IMR-90 (cell line): Measurements from ENCODE around the gene ELMO1. TPM values are rescaled to one million over a fixed set of nuclear protein-coding genes. Genes with fewer than 3 reads are reported as not detected.

Experiments used
- ATAC-seq: fragments of 200-7000 bp; cut with Tn5 transposase; 2 replicates; pipeline ENCODE4 v1.9.1; 2020; ENCODE audit warnings: low read depth, mild to moderate bottlenecking, moderate library complexity
- BruUV-seq: library from RNA; stranded (reverse); fragments of 400-500 nt; replicated peaks from 2 replicates; lab custom pipeline; 2021; lab: Mats Ljungman, UMichigan
- CTCF ChIA-PET: fragments of 300-600 bp; formaldehyde crosslinking; extraction: SDS; loops from one replicate; lab custom pipeline; 2021; ENCODE audit warnings: antibody characterized with exemption; lab: Yijun Ruan, JAX
- POLR2A ChIA-PET: fragments of 300-600 bp; sonication (Branson Sonifier 250); formaldehyde crosslinking; loops from one replicate; lab custom pipeline; 2022; ENCODE audit warnings: antibody characterized with exemption; ENCODE audit not compliant: unreplicated experiment; lab: Charles Lee
- DNase-seq: peaks from one replicate; pipeline ENCODE4 v3.0.0; 2013
- H2AFZ ChIP-seq: replicated peaks from 2 replicates; pipeline ENCODE3; 2013; ENCODE audit warnings: low read length, mild to moderate bottlenecking; ENCODE audit not compliant: poor library complexity
- H2AK5ac ChIP-seq: 2 replicates; pipeline ENCODE4 v1.6.1; 2013; ENCODE audit warnings: low read depth, low read length, inconsistent platforms
- H2AK9ac ChIP-seq: replicated peaks from 2 replicates; pipeline ENCODE3; 2013; ENCODE audit warnings: mild to moderate bottlenecking, low read depth, low read length, moderate library complexity; ENCODE audit not compliant: poor library complexity
- H2BK120ac ChIP-seq: 2 replicates; pipeline ENCODE4 v1.6.1; 2013; ENCODE audit warnings: low read depth, low read length, inconsistent platforms
- H2BK15ac ChIP-seq: 3 replicates; pipeline ENCODE4 v1.6.1; 2013; ENCODE audit warnings: low read depth, low read length, inconsistent platforms
- H2BK20ac ChIP-seq: 2 replicates; pipeline ENCODE4 v1.6.1; 2013; ENCODE audit warnings: low read depth, mild to moderate bottlenecking, inconsistent platforms, low read length, moderate library complexity
- H2BK5ac ChIP-seq: 2 replicates; pipeline ENCODE4 v1.6.1; 2013; ENCODE audit warnings: mild to moderate bottlenecking, low read depth, low read length, inconsistent platforms; ENCODE audit not compliant: poor library complexity, severe bottlenecking
- H3K14ac ChIP-seq: replicated peaks from 2 replicates; pipeline ENCODE4 v1.6.1; 2013; ENCODE audit warnings: low read depth, low read length, inconsistent platforms
- H3K18ac ChIP-seq: 2 replicates; pipeline ENCODE4 v1.6.1; 2013; ENCODE audit warnings: low read depth, low read length, control low read depth
- H3K23ac ChIP-seq: 2 replicates; pipeline ENCODE4 v1.6.1; 2013; ENCODE audit warnings: low read depth, low read length, inconsistent platforms
- H3K27ac ChIP-seq: 2 replicates; pipeline ENCODE4 v1.5.1; 2013; ENCODE audit warnings: mild to moderate bottlenecking, control low read depth, low read length; ENCODE audit not compliant: insufficient read depth
- H3K27me3 ChIP-seq: 2 replicates; pipeline ENCODE4 v1.6.1; 2013; ENCODE audit warnings: low read length; ENCODE audit not compliant: control insufficient read depth, insufficient read depth
- H3K36me3 ChIP-seq: 2 replicates; pipeline ENCODE4 v1.6.1; 2013; ENCODE audit warnings: low read length, mixed read lengths; ENCODE audit not compliant: control insufficient read depth, insufficient read depth
- H3K4ac ChIP-seq: 2 replicates; pipeline ENCODE4 v1.6.1; 2013; ENCODE audit warnings: low read depth, low read length, inconsistent platforms
- H3K4me1 ChIP-seq: 2 replicates; pipeline ENCODE4 v1.6.1; 2013; ENCODE audit warnings: low read length, mixed read lengths; ENCODE audit not compliant: control insufficient read depth, insufficient read depth
- H3K4me2 ChIP-seq: 2 replicates; pipeline ENCODE4 v1.6.1; 2013; ENCODE audit warnings: low read depth, mild to moderate bottlenecking, control low read depth, low read length, moderate library complexity
- H3K4me3 ChIP-seq: 2 replicates; pipeline ENCODE4 v1.5.1; 2013; ENCODE audit warnings: low read depth, mild to moderate bottlenecking, control low read depth, low read length, moderate library complexity; ENCODE audit not compliant: insufficient read depth
- H3K56ac ChIP-seq: 2 replicates; pipeline ENCODE4 v1.6.1; 2013; ENCODE audit warnings: low read length, inconsistent platforms; ENCODE audit not compliant: insufficient read depth; ENCODE audit errors: extremely low read depth
- H3K79me1 ChIP-seq, 2 experiments: 2 replicates each; pipeline ENCODE4 v1.6.1; 2013; ENCODE audit warnings: low read length in 2 of 2, inconsistent platforms in 1 of 2, low read depth in 1 of 2
- H3K9ac ChIP-seq: 2 replicates; pipeline ENCODE4 v1.6.1; 2013; ENCODE audit warnings: low read depth, low read length, control low read depth
- H3K9me1 ChIP-seq: 2 replicates; pipeline ENCODE4 v1.6.1; 2013; ENCODE audit warnings: low read length, inconsistent platforms; ENCODE audit not compliant: insufficient read depth
- H3K9me3 ChIP-seq: 2 replicates; pipeline ENCODE4 v1.6.1; 2013; ENCODE audit warnings: low read length; ENCODE audit not compliant: control insufficient read depth, insufficient read depth
- H4K20me1 ChIP-seq: 2 replicates; pipeline ENCODE4 v1.6.1; 2013; ENCODE audit warnings: low read length, inconsistent platforms; ENCODE audit not compliant: insufficient read depth
- H4K5ac ChIP-seq: 2 replicates; pipeline ENCODE4 v1.6.1; 2013; ENCODE audit warnings: mild to moderate bottlenecking, low read depth, low read length, control low read depth
- H4K8ac ChIP-seq, 2 experiments: 2 replicates each; pipeline ENCODE4 v1.6.1; 2013; ENCODE audit warnings: low read depth in 2 of 2, low read length in 2 of 2, control low read depth in 1 of 2, inconsistent platforms in 1 of 2
- H4K91ac ChIP-seq: 2 replicates; pipeline ENCODE4 v1.6.1; 2013; ENCODE audit warnings: low read depth, low read length, inconsistent platforms; ENCODE audit not compliant: insufficient read depth
- MXI1 ChIP-seq: IDR thresholded peaks from 2 replicates; pipeline ENCODE4 v1.6.1; 2012; ENCODE audit warnings: low read depth, mild to moderate bottlenecking, low read length, moderate library complexity, borderline replicate concordance
- RCOR1 ChIP-seq: IDR thresholded peaks from 2 replicates; pipeline ENCODE4 v1.6.1; 2012; ENCODE audit warnings: mild to moderate bottlenecking, low read length, improper control_type of control experiment; ENCODE audit not compliant: insufficient replicate concordance
- USF2 ChIP-seq: fragments of 150-350 bp; IDR thresholded peaks from 2 replicates; pipeline ENCODE4 v1.6.1; 2017; ENCODE audit warnings: mild to moderate bottlenecking, antibody characterized with exemption, low read length, low read depth
- WGBS, 2 experiments: methylation state at CpG; one replicate each; pipeline versions ENCODE4 v1.1.5 to v1.1.7; 2013; ENCODE audit warnings: missing lambda C conversion rate in 2 of 2; ENCODE audit not compliant: insufficient read length in 1 of 2; ENCODE audit errors: extremely low coverage in 2 of 2; 5-methylcytosine and 5-hydroxymethylcytosine counted together
- dilution Hi-C: fragments of 300-500 bp; cut with HindIII; formaldehyde crosslinking; loops from one replicate; pipeline ENCODE4 v1.14.3; 2018; ENCODE audit warnings: low sequenced_read_pairs; ENCODE audit not compliant: unreplicated experiment
- in situ Hi-C: fragments of 300-500 bp; cut with MboI; formaldehyde crosslinking; loops from 3 replicates; pipeline ENCODE4 v1.14.3; 2019; ENCODE audit warnings: low sequenced_read_pairs, inconsistent platforms, mixed read lengths
- intact Hi-C: fragments of 100-400 bp; cut with micrococcal nuclease; formaldehyde crosslinking; loops from 2 replicates; pipeline ENCODE4 v1.10.0; 2022
- polyA plus RNA-seq, 3 experiments: library from polyadenylated mRNA; depleted of rRNA; stranded (reverse); fragments of >200 nt; gene quantifications; 2 replicates each; pipeline ENCODE4 v1.2.3, GENCODE V29; 2012; ENCODE audit warnings: low replicate concordance in 1 of 3
- total RNA-seq: library from RNA; depleted of rRNA; stranded (reverse); fragments of >200 nt; gene quantifications from 2 replicates; pipeline ENCODE4 v1.2.3, GENCODE V29; 2012

ELMO1 gene
- total and polyA plus RNA-seq, 2 of the 4 experiments (the other 2 are of a cell fraction), result 0.03 TPM; not detected in 1

GRCh38 chr7:36852017-36852416, 596.6 kb downstream of the ELMO1 start:
- no peaks in the 10 kb centered on the region for H3K79me1 ChIP-seq
- BruUV-seq, result no TSS peak
- no peak overlapping the region for H2AK5ac ChIP-seq
- no peak overlapping the region for H3K4me3 ChIP-seq
- intact Hi-C loops, result no loop called here
- ChIA-PET CTCF (no interaction called here), POLR2A (no interaction called here)
- no peak overlapping the region for H2BK120ac ChIP-seq
- no peak overlapping the region for H4K5ac ChIP-seq
- no peak overlapping the region for H2BK20ac ChIP-seq
- H3K36me3 ChIP-seq, result no peaks in the 10 kb centered on the region
- no peak overlapping the region for H3K4ac ChIP-seq
- H2AFZ ChIP-seq, result no peak overlapping the region
- H3K9ac ChIP-seq, result no peak overlapping the region
- H3K4me2 ChIP-seq, result no peak overlapping the region
- H3K23ac ChIP-seq, result no peak overlapping the region
- dilution Hi-C loops, result no loop called here
- H3K56ac ChIP-seq, result no peak overlapping the region
- no peak overlapping the region for H3K18ac ChIP-seq
- no peak overlapping the region for H4K91ac ChIP-seq
- no peak overlapping the region for H4K8ac ChIP-seq
- no peaks in the 10 kb centered on the region for H3K9me1 ChIP-seq
- DNase-seq (no peak), ATAC-seq (no peak)
- H3K4me1 ChIP-seq, result no peaks in the 10 kb centered on the region
- H2BK5ac ChIP-seq, result no peak overlapping the region
- no peak overlapping the region for H3K27ac ChIP-seq
- TF ChIP-seq USF2 (no peak), MXI1 (no peak), RCOR1 (no peak)
- H2AK9ac ChIP-seq, result no peak overlapping the region
- no peaks in the 10 kb centered on the region for H3K27me3 ChIP-seq
- H3K9me3 ChIP-seq, result no peaks in the 10 kb centered on the region
- in situ Hi-C loops, result no loop called here
- 0% methylated on average over 3 of the region's 5 CpGs; no CpG with 5 or more reads in 1 of the 2 experiments for WGBS, 2 experiments
- no peak overlapping the region for H3K14ac ChIP-seq
- H2BK15ac ChIP-seq, result no peak overlapping the region
- no peaks in the 10 kb centered on the region for H4K20me1 ChIP-seq
